IMR-90 (cell line): ENCODE data around the gene LAMA2. TPM values are rescaled to one million over a fixed set of nuclear protein-coding genes. Genes with fewer than 3 reads are reported as not detected.

Source experiments
- ATAC-seq: fragments of 200-7000 bp; cut with Tn5 transposase; 2 replicates; pipeline ENCODE4 v1.9.1; 2020; ENCODE audit warnings: low read depth, mild to moderate bottlenecking, moderate library complexity
- BruUV-seq: library from RNA; stranded (reverse); fragments of 400-500 nt; replicated peaks from 2 replicates; lab custom pipeline; 2021; lab: Mats Ljungman, UMichigan
- CTCF ChIA-PET: fragments of 300-600 bp; formaldehyde crosslinking; extraction: SDS; loops from one replicate; lab custom pipeline; 2021; ENCODE audit warnings: antibody characterized with exemption; lab: Yijun Ruan, JAX
- POLR2A ChIA-PET: fragments of 300-600 bp; sonication (Branson Sonifier 250); formaldehyde crosslinking; loops from one replicate; lab custom pipeline; 2022; ENCODE audit warnings: antibody characterized with exemption; ENCODE audit not compliant: unreplicated experiment; lab: Charles Lee
- DNase-seq: peaks from one replicate; pipeline ENCODE4 v3.0.0; 2013
- H2AFZ ChIP-seq: replicated peaks from 2 replicates; pipeline ENCODE3; 2013; ENCODE audit warnings: low read length, mild to moderate bottlenecking; ENCODE audit not compliant: poor library complexity
- H2AK5ac ChIP-seq: 2 replicates; pipeline ENCODE4 v1.6.1; 2013; ENCODE audit warnings: low read depth, low read length, inconsistent platforms
- H2AK9ac ChIP-seq: replicated peaks from 2 replicates; pipeline ENCODE3; 2013; ENCODE audit warnings: mild to moderate bottlenecking, low read depth, low read length, moderate library complexity; ENCODE audit not compliant: poor library complexity
- H2BK120ac ChIP-seq: 2 replicates; pipeline ENCODE4 v1.6.1; 2013; ENCODE audit warnings: low read depth, low read length, inconsistent platforms
- H2BK15ac ChIP-seq: 3 replicates; pipeline ENCODE4 v1.6.1; 2013; ENCODE audit warnings: low read depth, low read length, inconsistent platforms
- H2BK20ac ChIP-seq: 2 replicates; pipeline ENCODE4 v1.6.1; 2013; ENCODE audit warnings: low read depth, mild to moderate bottlenecking, inconsistent platforms, low read length, moderate library complexity
- H2BK5ac ChIP-seq: 2 replicates; pipeline ENCODE4 v1.6.1; 2013; ENCODE audit warnings: mild to moderate bottlenecking, low read depth, low read length, inconsistent platforms; ENCODE audit not compliant: poor library complexity, severe bottlenecking
- H3K14ac ChIP-seq: replicated peaks from 2 replicates; pipeline ENCODE4 v1.6.1; 2013; ENCODE audit warnings: low read depth, low read length, inconsistent platforms
- H3K18ac ChIP-seq: 2 replicates; pipeline ENCODE4 v1.6.1; 2013; ENCODE audit warnings: low read depth, low read length, control low read depth
- H3K23ac ChIP-seq: 2 replicates; pipeline ENCODE4 v1.6.1; 2013; ENCODE audit warnings: low read depth, low read length, inconsistent platforms
- H3K27ac ChIP-seq: 2 replicates; pipeline ENCODE4 v1.5.1; 2013; ENCODE audit warnings: mild to moderate bottlenecking, control low read depth, low read length; ENCODE audit not compliant: insufficient read depth
- H3K27me3 ChIP-seq: 2 replicates; pipeline ENCODE4 v1.6.1; 2013; ENCODE audit warnings: low read length; ENCODE audit not compliant: control insufficient read depth, insufficient read depth
- H3K36me3 ChIP-seq: 2 replicates; pipeline ENCODE4 v1.6.1; 2013; ENCODE audit warnings: low read length, mixed read lengths; ENCODE audit not compliant: control insufficient read depth, insufficient read depth
- H3K4ac ChIP-seq: 2 replicates; pipeline ENCODE4 v1.6.1; 2013; ENCODE audit warnings: low read depth, low read length, inconsistent platforms
- H3K4me1 ChIP-seq: 2 replicates; pipeline ENCODE4 v1.6.1; 2013; ENCODE audit warnings: low read length, mixed read lengths; ENCODE audit not compliant: control insufficient read depth, insufficient read depth
- H3K4me2 ChIP-seq: 2 replicates; pipeline ENCODE4 v1.6.1; 2013; ENCODE audit warnings: low read depth, mild to moderate bottlenecking, control low read depth, low read length, moderate library complexity
- H3K4me3 ChIP-seq: 2 replicates; pipeline ENCODE4 v1.5.1; 2013; ENCODE audit warnings: low read depth, mild to moderate bottlenecking, control low read depth, low read length, moderate library complexity; ENCODE audit not compliant: insufficient read depth
- H3K56ac ChIP-seq: 2 replicates; pipeline ENCODE4 v1.6.1; 2013; ENCODE audit warnings: low read length, inconsistent platforms; ENCODE audit not compliant: insufficient read depth; ENCODE audit errors: extremely low read depth
- H3K79me1 ChIP-seq, 2 experiments: 2 replicates each; pipeline ENCODE4 v1.6.1; 2013; ENCODE audit warnings: low read length in 2 of 2, inconsistent platforms in 1 of 2, low read depth in 1 of 2
- H3K9ac ChIP-seq: 2 replicates; pipeline ENCODE4 v1.6.1; 2013; ENCODE audit warnings: low read depth, low read length, control low read depth
- H3K9me1 ChIP-seq: 2 replicates; pipeline ENCODE4 v1.6.1; 2013; ENCODE audit warnings: low read length, inconsistent platforms; ENCODE audit not compliant: insufficient read depth
- H3K9me3 ChIP-seq: 2 replicates; pipeline ENCODE4 v1.6.1; 2013; ENCODE audit warnings: low read length; ENCODE audit not compliant: control insufficient read depth, insufficient read depth
- H4K20me1 ChIP-seq: 2 replicates; pipeline ENCODE4 v1.6.1; 2013; ENCODE audit warnings: low read length, inconsistent platforms; ENCODE audit not compliant: insufficient read depth
- H4K5ac ChIP-seq: 2 replicates; pipeline ENCODE4 v1.6.1; 2013; ENCODE audit warnings: mild to moderate bottlenecking, low read depth, low read length, control low read depth
- H4K8ac ChIP-seq, 2 experiments: 2 replicates each; pipeline ENCODE4 v1.6.1; 2013; ENCODE audit warnings: low read depth in 2 of 2, low read length in 2 of 2, control low read depth in 1 of 2, inconsistent platforms in 1 of 2
- H4K91ac ChIP-seq: 2 replicates; pipeline ENCODE4 v1.6.1; 2013; ENCODE audit warnings: low read depth, low read length, inconsistent platforms; ENCODE audit not compliant: insufficient read depth
- BHLHE40 ChIP-seq: fragments of 150-350 bp; IDR thresholded peaks from 2 replicates; pipeline ENCODE4 v1.6.1; 2016; ENCODE audit warnings: mild to moderate bottlenecking, low read depth, low read length
- CEBPB ChIP-seq: IDR thresholded peaks from 2 replicates; pipeline ENCODE4 v1.6.1; 2012; ENCODE audit warnings: low read depth, low read length, improper control_type of control experiment
- CHD1 ChIP-seq: IDR thresholded peaks from 2 replicates; pipeline ENCODE4 v1.6.1; 2012; ENCODE audit warnings: low read depth, low read length, improper control_type of control experiment
- MAFK ChIP-seq: IDR thresholded peaks from 2 replicates; pipeline ENCODE4 v1.6.1; 2012; ENCODE audit warnings: low read depth, low read length, improper control_type of control experiment
- MXI1 ChIP-seq: IDR thresholded peaks from 2 replicates; pipeline ENCODE4 v1.6.1; 2012; ENCODE audit warnings: low read depth, mild to moderate bottlenecking, low read length, moderate library complexity, borderline replicate concordance
- NFE2L2 ChIP-seq: fragments of 150-350 bp; IDR thresholded peaks from 2 replicates; pipeline ENCODE4 v1.6.1; 2016; ENCODE audit warnings: low read depth, mild to moderate bottlenecking, low read length
- POLR2A ChIP-seq: IDR thresholded peaks from 2 replicates; pipeline ENCODE4 v1.6.1; 2012; ENCODE audit warnings: mild to moderate bottlenecking, low read depth, low read length
- RCOR1 ChIP-seq: IDR thresholded peaks from 2 replicates; pipeline ENCODE4 v1.6.1; 2012; ENCODE audit warnings: mild to moderate bottlenecking, low read length, improper control_type of control experiment; ENCODE audit not compliant: insufficient replicate concordance
- RFX5 ChIP-seq: IDR thresholded peaks from 2 replicates; pipeline ENCODE4 v1.8.0; 2012; ENCODE audit warnings: low read depth, mild to moderate bottlenecking, low read length, moderate library complexity
- SMC3 ChIP-seq: fragments of 150-350 bp; IDR thresholded peaks from 2 replicates; pipeline ENCODE4 v1.6.1; 2016; ENCODE audit warnings: low read depth, mild to moderate bottlenecking, antibody characterized with exemption, low read length, moderate library complexity
- WGBS, 2 experiments: methylation state at CpG; one replicate each; pipeline versions ENCODE4 v1.1.5 to v1.1.7; 2013; ENCODE audit warnings: missing lambda C conversion rate in 2 of 2; ENCODE audit not compliant: insufficient read length in 1 of 2; ENCODE audit errors: extremely low coverage in 2 of 2; 5-methylcytosine and 5-hydroxymethylcytosine counted together
- dilution Hi-C: fragments of 300-500 bp; cut with HindIII; formaldehyde crosslinking; loops from one replicate; pipeline ENCODE4 v1.14.3; 2018; ENCODE audit warnings: low sequenced_read_pairs; ENCODE audit not compliant: unreplicated experiment
- in situ Hi-C: fragments of 300-500 bp; cut with MboI; formaldehyde crosslinking; loops from 3 replicates; pipeline ENCODE4 v1.14.3; 2019; ENCODE audit warnings: low sequenced_read_pairs, inconsistent platforms, mixed read lengths
- intact Hi-C: fragments of 100-400 bp; cut with micrococcal nuclease; formaldehyde crosslinking; loops from 2 replicates; pipeline ENCODE4 v1.10.0; 2022
- polyA plus RNA-seq, 3 experiments: library from polyadenylated mRNA; depleted of rRNA; stranded (reverse); fragments of >200 nt; gene quantifications; 2 replicates each; pipeline ENCODE4 v1.2.3, GENCODE V29; 2012; ENCODE audit warnings: low replicate concordance in 1 of 3
- total RNA-seq: library from RNA; depleted of rRNA; stranded (reverse); fragments of >200 nt; gene quantifications from 2 replicates; pipeline ENCODE4 v1.2.3, GENCODE V29; 2012
- TF ChIP-seq, protein P1 (sequence below): fragments of 150-350 bp; IDR thresholded peaks from 2 replicates; pipeline ENCODE4 v1.6.1; 2017; ENCODE audit warnings: mild to moderate bottlenecking, antibody characterized with exemption, low read length, low read depth
- TF ChIP-seq, protein P2 (sequence below): conservative IDR thresholded peaks from 2 replicates; pipeline ENCODE4 v1.5.1; 2012; ENCODE audit warnings: mild to moderate bottlenecking, low read depth, low read length, improper control_type of control experiment

The LAMA2 gene
- total and polyA plus RNA-seq, 2 of the 4 experiments (the other 2 are of a cell fraction): 9.9 to 13.3 TPM

GRCh38 chr6:129390900-129391299 lies 508.0 kb downstream of the LAMA2 start:
- no peaks in the 10 kb centered on the region for H3K4me1 ChIP-seq
- POLR2A ChIA-PET: no interaction called here
- no peak overlapping the region for H3K4me2 ChIP-seq
- no peak overlapping the region for H2AK9ac ChIP-seq
- H3K4ac ChIP-seq: no peak overlapping the region
- DNase-seq: peak; percentile 12
- CTCF ChIA-PET: no interaction called here
- H4K5ac ChIP-seq: no peak overlapping the region
- H3K9me1 ChIP-seq: no peaks in the 10 kb centered on the region
- H2AFZ ChIP-seq: no peak overlapping the region
- H3K79me1 ChIP-seq: no peaks in the 10 kb centered on the region
- no peak overlapping the region for H3K27ac ChIP-seq
- dilution Hi-C loops: no loop called here
- no peak overlapping the region for H3K4me3 ChIP-seq
- TF ChIP-seq MXI1 (no peak), SMC3 (no peak), BHLHE40 (no peak), RCOR1 (no peak), POLR2A (no peak), MAFK (no peak), RFX5 (no peak), CEBPB (no peak), NFE2L2 (no peak), CHD1 (no peak)
- TF ChIP-seq, protein P1, sequence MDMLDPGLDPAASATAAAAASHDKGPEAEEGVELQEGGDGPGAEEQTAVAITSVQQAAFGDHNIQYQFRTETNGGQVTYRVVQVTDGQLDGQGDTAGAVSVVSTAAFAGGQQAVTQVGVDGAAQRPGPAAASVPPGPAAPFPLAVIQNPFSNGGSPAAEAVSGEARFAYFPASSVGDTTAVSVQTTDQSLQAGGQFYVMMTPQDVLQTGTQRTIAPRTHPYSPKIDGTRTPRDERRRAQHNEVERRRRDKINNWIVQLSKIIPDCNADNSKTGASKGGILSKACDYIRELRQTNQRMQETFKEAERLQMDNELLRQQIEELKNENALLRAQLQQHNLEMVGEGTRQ: no peak
- TF ChIP-seq, protein P2, sequence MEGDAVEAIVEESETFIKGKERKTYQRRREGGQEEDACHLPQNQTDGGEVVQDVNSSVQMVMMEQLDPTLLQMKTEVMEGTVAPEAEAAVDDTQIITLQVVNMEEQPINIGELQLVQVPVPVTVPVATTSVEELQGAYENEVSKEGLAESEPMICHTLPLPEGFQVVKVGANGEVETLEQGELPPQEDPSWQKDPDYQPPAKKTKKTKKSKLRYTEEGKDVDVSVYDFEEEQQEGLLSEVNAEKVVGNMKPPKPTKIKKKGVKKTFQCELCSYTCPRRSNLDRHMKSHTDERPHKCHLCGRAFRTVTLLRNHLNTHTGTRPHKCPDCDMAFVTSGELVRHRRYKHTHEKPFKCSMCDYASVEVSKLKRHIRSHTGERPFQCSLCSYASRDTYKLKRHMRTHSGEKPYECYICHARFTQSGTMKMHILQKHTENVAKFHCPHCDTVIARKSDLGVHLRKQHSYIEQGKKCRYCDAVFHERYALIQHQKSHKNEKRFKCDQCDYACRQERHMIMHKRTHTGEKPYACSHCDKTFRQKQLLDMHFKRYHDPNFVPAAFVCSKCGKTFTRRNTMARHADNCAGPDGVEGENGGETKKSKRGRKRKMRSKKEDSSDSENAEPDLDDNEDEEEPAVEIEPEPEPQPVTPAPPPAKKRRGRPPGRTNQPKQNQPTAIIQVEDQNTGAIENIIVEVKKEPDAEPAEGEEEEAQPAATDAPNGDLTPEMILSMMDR: no peak
- no peaks in the 10 kb centered on the region for H3K9me3 ChIP-seq
- no peak overlapping the region for H3K23ac ChIP-seq
- no peak overlapping the region for H3K14ac ChIP-seq
- no peak overlapping the region for H4K91ac ChIP-seq
- BruUV-seq: no TSS peak
- no CpG with 5 or more reads among the region's 2 CpGs for WGBS, 2 experiments
- H3K27me3 ChIP-seq: peaks cover 10% of the 10 kb centered on the region
- H3K36me3 ChIP-seq: no peaks in the 10 kb centered on the region
- H2BK20ac ChIP-seq: no peak overlapping the region
- no peak overlapping the region for H3K56ac ChIP-seq
- H2BK15ac ChIP-seq: no peak overlapping the region
- H3K9ac ChIP-seq: no peak overlapping the region
- in situ Hi-C loops: no loop called here
- no peak overlapping the region for H4K8ac ChIP-seq
- H2AK5ac ChIP-seq: no peak overlapping the region
- intact Hi-C loops: no loop called here
- H2BK5ac ChIP-seq: no peak overlapping the region
- H2BK120ac ChIP-seq: no peak overlapping the region
- H3K18ac ChIP-seq: no peak overlapping the region
- ATAC-seq: no peak
- no peaks in the 10 kb centered on the region for H4K20me1 ChIP-seq
